GM18858 (cell line): Measurements from ENCODE around the gene ADIPOR2.

ENCODE experiments used
- ATAC-seq: cut with Tn5 transposase; IDR thresholded peaks from one replicate; pipeline ENCODE4 v1.9.1; 2021; ENCODE audit not compliant: unreplicated experiment

Gene ADIPOR2, protein sequence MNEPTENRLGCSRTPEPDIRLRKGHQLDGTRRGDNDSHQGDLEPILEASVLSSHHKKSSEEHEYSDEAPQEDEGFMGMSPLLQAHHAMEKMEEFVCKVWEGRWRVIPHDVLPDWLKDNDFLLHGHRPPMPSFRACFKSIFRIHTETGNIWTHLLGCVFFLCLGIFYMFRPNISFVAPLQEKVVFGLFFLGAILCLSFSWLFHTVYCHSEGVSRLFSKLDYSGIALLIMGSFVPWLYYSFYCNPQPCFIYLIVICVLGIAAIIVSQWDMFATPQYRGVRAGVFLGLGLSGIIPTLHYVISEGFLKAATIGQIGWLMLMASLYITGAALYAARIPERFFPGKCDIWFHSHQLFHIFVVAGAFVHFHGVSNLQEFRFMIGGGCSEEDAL

DNA sequence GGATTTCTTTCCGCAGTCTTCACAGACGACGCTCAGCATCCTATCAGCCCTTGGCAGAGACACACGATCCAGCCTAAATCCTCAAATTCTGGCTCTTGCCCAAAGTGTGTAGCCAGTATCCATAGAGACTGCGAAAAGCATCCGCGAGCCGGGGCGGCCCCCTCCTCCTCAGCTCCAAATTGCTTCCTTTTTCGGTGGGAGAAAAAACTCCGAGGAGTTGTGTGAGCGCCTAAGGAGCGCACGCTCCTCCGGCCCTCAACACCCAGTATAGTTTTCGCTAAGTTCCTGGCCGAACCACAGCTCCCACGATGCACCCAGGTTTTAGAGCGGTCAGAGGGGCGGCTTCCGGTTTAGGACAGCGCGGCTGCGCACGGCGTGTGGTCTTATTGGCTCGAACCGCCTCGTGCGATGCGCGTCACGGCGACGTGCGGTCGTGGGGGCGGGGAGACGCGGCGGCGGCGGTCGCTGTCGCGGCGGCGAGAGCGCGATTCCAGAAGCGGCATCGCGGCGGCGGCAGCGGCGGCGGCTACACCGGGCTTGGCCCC lies at the start of gene ADIPOR2:
ADIPOR2 (plus strand) TSS at position 493 of the 545 bp plus-strand sequence. CDS start 63,274 bp downstream, outside the sequence.
- ATAC-seq: peak; percentile 86

DNA sequence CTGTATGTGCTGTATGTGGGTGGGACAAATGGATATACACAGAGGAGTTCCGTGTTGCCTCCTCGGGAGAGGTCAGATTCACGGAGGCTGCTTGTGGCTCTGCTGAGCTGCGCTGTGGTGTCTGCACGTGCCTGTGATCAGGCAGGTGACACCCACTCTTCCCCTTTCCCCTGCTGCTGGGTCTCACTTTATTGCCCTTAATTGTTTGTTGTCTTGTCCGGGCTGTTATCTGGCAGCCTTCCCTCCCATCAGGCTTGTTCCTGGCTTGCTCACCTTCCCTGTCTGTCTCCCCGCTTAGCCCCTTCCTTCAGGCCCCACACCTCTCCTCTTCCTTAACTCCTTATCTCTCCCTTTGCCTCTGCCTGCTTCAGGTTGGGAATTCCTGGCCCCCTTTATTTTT lies 48.4 kb upstream of the ADIPOR2 start:
- no peak for ATAC-seq

DNA sequence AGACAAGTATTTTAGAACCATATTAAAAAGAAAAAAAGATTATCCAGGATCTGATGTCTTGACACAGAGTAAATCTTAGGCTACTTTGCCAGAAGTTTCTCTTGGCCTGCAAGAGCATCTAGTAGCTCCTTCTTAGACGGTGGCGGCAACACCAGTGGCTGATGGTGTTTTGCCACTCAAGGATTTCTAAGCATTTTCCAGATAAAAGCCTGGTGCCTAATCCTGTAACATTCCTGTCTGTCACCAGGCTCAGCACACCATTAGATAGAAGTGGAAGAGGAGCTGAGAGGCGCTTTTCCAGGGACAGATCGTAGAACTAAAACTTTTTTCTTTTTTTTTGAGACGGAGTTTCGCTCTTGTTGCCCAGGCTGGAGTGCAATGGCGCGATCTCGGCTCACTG lies 47.8 kb upstream of the ADIPOR2 start:
- no peak for ATAC-seq

DNA sequence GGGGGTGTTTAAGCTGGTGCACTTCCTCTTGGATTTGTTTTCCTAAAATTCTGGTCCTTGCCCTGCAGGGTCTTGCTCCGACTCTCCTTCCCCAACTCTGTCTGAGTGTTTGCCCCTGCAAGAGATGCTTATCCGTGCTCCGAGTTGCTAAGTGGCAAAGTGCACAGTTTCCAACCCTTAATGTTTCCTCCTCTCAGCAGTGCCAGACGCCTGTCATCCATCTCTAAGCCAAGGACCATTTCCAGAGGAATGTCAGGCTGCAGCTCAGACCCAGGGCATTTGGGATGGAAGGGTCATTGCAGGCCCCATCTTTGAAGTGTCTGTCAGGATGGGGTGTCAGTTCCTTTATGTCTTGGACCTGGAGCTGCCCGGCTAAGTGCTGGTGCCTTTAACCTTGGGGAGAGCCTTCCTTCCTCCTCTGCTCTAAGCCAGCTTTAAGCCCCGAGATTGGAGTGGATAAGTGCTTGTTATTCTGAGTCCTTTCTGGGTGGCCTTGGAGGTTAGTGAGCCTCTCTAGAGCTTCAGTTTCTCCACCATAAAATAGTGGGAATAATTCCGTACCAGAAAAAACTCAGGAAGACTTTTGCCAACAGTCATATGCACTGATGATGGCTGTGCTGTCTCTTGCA lies 46.9 kb upstream of the ADIPOR2 start:
- ATAC-seq: no peak

DNA sequence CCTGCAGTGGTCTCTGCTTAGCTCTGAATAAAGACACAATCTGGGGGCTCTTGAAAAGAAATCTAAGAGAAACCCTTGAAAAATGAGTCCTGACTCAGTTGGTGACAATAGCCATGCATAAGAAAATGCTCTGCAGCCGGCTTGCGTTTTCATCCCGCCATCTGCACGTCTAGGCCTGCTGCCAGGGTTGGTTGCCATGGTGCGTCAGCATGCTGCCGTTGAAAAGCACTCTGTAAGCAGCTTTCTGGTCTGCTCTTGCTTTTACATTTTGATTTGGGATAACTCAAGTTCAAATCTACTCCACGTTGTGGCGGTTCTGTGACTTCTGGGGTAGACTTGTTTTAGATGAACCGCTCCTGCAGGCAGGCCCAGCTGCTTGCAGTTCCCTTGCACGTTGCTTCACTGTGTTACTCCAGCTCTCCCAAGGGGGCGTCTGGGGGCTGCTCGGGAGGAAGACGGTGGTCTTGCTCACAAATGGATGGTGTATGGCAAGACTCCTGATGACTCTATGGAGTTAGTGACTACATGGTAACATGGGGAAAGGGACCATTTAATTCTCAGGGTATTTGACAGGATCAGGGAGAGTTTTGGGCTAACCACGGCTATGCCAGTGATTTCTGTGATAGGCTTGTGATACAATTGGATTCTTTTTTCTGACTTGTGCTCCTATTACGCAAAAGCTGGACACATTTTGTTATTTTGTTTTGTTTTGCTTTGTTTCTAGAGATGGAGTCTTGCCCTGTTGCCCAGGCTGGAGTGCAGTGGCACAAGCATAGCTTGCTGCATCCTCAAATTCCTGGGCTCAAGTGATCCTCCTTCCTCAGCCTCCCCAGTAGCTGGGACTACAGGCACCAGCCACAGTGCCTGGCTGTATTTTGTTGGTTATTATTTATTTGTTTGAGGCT lies 46.1 kb upstream of the ADIPOR2 start:
- ATAC-seq: no peak

DNA sequence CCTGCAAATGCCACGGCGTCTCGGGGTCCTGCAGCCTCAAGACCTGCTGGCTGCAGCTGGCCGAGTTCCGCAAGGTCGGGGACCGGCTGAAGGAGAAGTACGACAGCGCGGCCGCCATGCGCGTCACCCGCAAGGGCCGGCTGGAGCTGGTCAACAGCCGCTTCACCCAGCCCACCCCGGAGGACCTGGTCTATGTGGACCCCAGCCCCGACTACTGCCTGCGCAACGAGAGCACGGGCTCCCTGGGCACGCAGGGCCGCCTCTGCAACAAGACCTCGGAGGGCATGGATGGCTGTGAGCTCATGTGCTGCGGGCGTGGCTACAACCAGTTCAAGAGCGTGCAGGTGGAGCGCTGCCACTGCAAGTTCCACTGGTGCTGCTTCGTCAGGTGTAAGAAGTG lies 45.1 kb upstream of the ADIPOR2 start:
- ATAC-seq: no peak

DNA sequence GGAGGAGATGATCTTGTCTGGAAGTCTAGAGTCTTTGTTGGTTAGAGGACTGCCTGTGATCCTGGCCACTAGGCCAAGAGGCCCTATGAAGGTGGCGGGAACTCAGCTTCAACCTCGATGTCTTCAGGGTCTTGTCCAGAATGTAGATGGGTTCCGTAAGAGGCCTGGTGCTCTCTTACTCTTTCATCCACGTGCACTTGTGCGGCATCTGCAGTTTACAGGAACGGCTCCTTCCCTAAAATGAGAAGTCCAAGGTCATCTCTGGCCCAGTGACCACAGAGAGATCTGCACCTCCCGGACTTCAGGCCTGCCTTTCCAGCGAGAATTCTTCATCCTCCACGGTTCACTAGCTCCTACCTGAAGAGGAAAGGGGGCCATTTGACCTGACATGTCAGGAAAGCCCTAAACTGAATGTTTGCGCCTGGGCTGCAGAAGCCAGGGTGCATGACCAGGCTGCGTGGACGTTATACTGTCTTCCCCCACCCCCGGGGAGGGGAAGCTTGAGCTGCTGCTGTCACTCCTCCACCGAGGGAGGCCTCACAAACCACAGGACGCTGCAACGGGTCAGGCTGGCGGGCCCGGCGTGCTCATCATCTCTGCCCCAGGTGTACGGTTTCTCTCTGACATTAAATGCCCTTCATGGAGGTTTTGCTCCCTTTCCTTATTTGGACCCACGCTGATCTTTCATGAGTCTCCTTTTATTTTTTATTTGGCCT lies 44.1 kb upstream of the ADIPOR2 start:
- ATAC-seq: no peak

DNA sequence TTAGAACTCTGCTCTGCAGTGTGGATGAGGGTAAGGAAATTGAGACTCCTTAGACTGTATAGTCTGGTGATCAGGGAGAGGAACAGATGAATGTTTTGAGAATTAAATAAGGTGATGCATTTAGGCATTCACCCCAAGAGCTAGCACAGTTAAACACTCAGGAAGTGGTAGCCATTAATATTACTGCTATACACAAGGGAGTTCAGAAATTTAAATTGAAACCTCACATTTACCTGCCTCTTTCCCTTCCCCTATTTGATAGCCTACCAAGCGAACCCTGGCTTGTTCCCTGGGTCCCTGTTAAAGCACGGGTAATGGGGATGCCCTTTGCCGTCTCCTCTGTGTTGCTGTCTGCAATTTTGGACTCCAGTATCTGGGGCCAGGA lies 43.6 kb upstream of the ADIPOR2 start:
- ATAC-seq: no peak

DNA sequence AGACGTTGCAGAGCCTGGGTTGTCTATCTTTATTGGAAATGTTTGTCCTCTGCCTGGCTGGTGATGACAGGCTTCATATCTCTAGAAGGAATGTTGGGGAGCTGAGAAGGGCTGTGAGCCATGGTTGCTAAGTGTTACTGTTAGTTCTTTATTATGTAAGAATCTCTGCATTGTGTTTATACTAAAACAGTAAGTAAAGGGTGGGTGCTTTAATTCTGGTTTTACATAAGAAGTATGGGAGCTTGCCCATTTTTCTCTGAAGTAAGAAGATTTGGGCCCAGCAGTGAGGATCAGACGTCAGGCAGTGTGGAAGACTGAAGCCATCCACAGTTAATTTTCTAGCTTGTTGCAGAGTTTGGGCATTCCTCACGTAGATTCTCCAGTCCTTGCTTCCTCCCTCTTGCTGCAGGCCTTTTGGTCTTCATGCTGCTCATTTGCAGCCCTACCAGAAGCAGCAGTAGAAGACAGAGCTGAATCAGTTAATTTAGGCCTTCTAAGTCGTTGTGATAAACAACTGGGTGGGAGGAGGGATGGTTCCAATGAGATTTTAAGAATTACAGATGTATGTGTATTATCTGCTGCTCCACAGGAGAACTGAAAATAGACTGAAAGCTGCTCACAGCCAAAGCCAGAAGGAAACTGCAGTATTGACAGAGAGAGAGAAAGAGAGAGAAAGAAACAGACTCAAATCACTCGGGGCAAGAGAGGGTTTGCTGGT lies 40.5 kb upstream of the ADIPOR2 start:
- ATAC-seq: no peak

DNA sequence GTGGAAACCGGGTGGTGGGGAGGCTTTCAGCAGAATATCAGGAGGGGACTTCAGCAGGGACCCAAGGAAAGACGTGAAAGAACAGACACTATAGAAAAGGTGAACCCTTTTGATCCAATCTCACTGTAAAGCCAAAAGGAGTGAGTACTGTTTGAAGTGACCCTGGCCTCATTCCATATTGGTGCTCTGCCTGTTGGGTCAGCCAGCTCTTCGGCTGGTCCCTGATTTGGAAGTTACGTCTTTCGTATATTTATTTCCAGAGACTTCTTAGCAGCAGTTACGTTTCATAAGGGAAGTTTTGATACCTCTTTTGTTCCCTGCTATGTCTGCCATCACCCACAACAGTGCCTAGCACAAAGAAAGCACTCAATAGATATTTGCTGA lies 39.9 kb upstream of the ADIPOR2 start:
- no peak for ATAC-seq

DNA sequence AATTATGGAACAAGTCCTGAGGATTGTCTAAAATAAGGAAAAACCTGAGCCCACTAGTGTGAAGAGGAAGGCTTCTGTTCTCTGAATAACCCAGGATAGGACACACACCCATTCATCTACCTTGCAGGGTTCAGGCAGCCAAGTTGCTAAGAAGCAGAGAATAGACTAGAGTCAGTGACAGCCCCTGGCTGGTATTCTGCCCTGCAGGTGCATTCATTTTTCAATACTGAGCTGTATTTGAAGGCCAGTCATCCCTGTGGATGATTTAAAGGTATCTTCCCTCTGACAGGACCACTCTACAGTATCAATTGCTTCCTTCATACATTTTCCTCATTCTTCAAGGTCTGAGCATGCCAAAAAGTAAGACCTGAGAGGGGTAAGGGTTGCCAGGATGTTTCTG lies 38.9 kb upstream of the ADIPOR2 start:
- no peak for ATAC-seq

DNA sequence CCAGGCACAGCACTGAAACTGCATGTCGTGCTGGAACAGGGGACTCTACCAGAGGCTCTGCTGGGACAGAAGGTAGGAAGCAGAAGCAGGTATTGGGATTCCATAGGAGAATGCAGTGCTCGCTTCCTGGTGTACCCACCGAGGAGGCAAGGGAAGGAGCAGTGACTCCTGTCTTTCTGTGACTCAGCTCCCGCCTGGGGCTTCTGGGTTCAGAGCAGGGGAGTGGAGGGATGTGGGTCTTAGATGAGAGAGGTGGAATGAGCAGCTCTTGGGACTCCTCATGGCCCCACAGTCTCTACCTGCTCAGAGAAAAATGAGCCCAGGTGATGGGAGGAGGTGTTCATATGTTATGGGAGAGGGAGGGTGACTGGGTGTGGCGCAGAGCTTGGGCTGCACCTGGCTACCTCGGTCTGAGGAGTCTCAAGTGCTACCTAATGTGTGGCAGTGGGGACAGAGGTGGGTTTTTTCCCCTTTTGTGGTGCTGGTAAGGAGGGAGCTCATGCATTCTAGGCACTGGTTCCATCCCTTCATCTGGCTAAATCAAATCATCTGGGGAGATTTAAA lies 35.6 kb upstream of the ADIPOR2 start:
- ATAC-seq: no peak

DNA sequence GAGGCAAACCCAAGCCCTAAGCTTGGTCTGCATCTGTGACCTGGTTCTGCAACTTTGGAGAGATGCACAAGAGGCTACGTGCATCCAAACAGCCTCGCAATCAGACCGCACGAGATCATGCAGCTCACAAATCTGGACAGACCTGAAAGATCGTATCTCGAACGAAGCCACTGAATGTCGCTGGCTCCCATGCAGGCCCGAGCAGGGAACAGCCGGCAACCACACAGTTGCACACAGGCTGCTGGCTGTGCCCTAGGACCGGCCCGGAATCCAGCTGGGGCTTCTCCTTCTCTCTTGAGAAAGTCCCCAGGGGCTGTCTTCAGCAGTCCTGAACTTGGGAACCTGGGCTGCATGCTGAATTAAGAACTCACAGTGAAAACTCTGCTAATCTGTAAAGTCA lies 34.0 kb upstream of the ADIPOR2 start:
- no peak for ATAC-seq

DNA sequence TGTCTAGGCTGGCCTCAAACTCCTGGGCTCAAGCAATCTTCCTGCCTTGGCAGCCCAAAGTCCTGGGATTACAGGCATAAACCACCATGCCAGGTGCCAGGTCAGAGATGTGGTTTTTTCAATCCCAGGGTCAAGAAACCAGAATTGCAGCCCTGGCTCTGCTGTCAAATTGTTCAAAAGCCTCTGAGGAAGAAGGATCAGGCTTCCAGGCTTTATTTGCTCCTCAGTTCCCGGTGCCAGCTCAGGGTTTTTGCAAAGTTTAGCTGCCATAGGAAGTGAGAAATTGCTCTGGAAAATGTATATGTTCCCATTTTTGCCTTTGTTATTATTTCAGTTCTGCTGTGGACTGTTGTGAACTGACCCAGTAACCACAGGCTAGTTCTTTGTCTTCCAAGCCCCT lies 33.2 kb upstream of the ADIPOR2 start:
- no peak for ATAC-seq

DNA sequence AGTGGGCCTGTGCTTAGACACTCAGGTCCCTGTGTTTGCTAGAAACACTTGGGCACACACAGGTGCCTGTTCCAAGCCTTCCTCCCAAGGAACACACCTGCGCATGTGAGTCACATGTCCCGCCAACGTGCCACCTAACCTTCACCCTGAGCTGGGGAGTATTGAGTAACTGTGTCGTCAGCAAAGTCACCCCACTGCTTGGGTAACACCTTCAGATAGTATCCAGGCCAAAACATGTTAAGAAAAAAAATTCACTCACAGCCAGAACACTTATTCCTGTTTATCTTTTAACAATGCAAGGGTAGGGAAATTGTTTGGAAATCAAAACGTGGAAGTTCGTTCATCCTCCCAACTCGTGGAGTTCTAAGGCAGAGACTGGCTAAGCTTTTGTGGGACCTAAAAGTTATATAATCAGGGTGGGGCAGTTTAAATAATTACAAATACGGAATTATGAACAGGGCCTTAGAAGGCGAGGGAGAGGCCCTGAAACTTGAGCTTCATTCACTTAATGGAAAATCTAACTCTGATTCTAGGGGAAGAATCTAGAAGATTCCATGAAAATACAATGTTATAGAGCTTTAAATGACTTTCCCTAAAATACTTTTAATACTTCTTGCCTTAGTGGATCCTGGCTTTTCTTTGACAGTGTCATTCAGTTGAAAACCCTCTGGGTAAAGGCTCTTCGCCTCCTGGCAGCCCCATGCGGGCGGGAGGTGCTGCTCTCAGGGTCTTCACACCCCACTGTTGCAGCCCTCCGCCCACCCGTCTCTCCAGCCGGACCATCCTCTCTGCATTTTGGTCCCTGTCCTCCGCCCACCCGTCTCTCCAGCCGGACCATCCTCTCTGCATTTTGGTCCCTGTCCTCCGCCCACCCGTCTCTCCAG lies 30.3 kb upstream of the ADIPOR2 start:
- ATAC-seq: no peak

DNA sequence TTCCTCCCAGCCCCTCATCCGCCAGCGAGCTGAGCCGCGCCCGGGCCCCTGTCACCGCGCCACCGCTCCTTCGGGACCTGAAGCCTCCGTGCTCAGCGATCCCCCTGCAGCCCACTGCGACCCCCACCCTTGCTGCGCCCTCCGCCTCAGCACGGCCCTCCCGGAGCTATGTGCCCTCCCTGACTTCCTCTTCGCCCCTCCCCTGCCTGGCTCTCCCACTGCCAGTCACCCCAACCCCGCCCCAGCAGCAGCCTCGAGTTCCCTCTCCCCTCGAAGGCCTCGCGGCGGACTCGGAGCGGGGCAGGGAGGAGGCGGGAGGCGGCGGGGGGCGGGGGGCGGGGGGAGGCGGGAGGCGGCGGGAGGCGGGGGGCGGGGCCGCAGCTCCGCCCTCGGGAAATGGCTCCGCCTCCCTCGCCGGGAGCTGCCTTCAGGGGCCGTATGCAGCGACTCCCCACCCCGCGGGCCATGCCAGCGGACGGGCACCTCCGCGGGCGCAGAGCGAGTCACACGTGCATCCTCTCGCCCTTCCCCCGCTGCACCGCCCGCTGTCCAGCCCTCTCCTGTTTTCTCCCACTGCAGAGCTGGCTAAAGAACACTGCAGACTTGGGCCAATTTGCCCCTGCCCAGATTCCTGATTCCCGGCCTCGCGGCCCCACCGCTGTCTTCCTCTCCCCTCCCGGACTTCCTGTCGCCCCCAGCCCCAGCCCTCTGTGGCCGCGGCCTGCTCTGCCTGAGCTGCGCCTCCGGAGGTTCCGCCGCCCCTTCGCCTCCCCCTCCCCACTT lies 29.1 kb upstream of the ADIPOR2 start:
- no peak for ATAC-seq

DNA sequence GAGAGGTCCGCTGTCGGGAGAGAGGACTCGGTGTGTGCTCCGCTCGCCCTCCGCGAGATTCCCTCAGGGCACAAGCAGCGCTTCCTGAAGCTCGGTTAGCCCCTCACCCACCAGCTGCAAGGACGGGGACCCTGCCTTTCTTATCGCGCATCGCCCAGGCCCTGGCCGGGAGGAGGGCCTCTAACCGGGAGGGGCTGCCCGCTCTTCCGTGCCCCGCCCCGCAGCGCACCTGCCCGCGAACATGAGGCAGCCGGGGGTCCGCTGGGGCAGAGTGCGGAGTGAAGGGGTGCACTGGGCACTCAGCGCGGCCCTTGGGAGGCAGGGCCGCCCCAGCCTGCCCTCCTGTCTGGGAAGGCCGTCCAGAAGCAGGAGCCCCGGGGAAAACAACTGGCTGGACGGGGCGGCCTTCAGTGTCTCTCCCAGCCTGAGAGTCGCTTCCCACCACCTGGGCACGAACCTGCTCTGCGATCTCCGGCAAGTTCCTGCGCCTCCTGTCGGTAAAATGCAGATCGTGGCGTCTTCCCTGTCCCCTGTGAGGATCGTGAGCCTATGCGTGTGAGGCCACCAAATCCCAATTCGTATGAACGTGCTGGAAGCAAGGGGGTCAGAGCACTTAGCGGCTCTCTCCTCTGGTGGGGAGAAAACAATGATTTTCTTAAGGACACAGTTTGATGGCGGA lies 28.0 kb upstream of the ADIPOR2 start:
- ATAC-seq: no peak
